ENCODE data around the gene ATAD3C. TPM values are rescaled to one million over a fixed set of nuclear protein-coding genes. Genes with fewer than 3 reads are reported as not detected.
A peak's percentile ranks its signal among the peaks of the same experiment; 100 is the strongest.

Gene ATAD3C
- total and polyA plus RNA-seq, 2 donors (not counting 1 experiment from before 2014, with no cell fraction given): 0.17 TPM; not detected in 1

DNA sequence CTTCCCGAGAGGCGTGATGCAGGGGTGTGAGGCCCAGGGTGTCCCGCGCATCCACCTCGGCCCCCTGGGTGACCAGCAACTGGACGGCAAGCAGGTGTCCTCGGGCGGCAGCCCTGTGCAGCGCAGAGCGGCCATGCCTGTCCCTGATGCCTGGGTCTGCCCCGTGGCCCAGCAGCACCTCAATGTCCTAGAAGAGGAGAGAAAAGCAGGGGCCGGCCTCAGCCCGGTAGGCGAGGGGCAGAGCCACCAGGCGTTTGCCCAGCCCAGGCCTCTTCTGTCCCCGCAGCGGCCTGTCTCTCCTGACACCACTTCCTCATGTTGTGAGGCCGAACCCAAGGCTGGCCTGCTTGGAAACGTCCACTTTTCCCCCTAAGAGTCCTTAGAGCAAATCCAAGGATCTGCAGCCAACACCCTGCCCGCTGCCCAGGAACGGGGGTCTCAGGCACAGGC, 30.1 kb upstream of the ATAD3C start:
- Histone ChIP-seq H3K36me3 (ENCODE audit: control insufficient read depth, insufficient read depth, low read length) (no peaks in the 10 kb centered on the region), H3K27ac (ENCODE audit: insufficient read depth, low read length) (no peak overlapping the region), H3K9me3 (ENCODE audit: control insufficient read depth, insufficient read depth, low read depth, low read length) (no peaks in the 10 kb centered on the region), H2AFZ (ENCODE audit: low read length) (peak overlapping the region; percentile 49), H3K79me2 (ENCODE audit: control insufficient read depth, insufficient read depth, low read length) (no peaks in the 10 kb centered on the region), H3K9ac (ENCODE audit: insufficient read depth, low read length) (peak overlapping the region; percentile 23), H3K27me3 (ENCODE audit: control insufficient read depth, insufficient read depth, low read length) (no peaks in the 10 kb centered on the region), H4K20me1 (ENCODE audit: control insufficient read depth, extremely low read depth, insufficient read depth, low read length) (no peaks in the 10 kb centered on the region), H3K4me2 (ENCODE audit: extremely low read depth, insufficient read depth, low read length) (peak overlapping the region; percentile 25), H3K4me1 (ENCODE audit: control insufficient read depth, extremely low read depth, insufficient read depth, low read length) (peaks cover 4% of the 10 kb centered on the region), H3K4me3 (replicated peaks in 1 of 4; ENCODE audit: control extremely low read depth in 1 of 4, insufficient read depth in 1 of 4, low read depth in 3 of 4, low read length in 4 of 4) (peak overlapping the region in 1 of 4 experiments; percentile 27)
- TF ChIP-seq, protein P1, sequence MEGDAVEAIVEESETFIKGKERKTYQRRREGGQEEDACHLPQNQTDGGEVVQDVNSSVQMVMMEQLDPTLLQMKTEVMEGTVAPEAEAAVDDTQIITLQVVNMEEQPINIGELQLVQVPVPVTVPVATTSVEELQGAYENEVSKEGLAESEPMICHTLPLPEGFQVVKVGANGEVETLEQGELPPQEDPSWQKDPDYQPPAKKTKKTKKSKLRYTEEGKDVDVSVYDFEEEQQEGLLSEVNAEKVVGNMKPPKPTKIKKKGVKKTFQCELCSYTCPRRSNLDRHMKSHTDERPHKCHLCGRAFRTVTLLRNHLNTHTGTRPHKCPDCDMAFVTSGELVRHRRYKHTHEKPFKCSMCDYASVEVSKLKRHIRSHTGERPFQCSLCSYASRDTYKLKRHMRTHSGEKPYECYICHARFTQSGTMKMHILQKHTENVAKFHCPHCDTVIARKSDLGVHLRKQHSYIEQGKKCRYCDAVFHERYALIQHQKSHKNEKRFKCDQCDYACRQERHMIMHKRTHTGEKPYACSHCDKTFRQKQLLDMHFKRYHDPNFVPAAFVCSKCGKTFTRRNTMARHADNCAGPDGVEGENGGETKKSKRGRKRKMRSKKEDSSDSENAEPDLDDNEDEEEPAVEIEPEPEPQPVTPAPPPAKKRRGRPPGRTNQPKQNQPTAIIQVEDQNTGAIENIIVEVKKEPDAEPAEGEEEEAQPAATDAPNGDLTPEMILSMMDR (conservative IDR thresholded peaks at IDR 0.05 in 1 of 2, IDR thresholded peaks at IDR 0.05 in 1 of 2; ENCODE audit: low read depth in 1 of 2, low read length in 2 of 2): no peak
- TF ChIP-seq EZH2 (IDR thresholded peaks at IDR 0.05; ENCODE audit: low read length, missing control alignments): no peak
- no peak for DNase-seq (ENCODE audit: low read depth in 2 of 2)

DNA sequence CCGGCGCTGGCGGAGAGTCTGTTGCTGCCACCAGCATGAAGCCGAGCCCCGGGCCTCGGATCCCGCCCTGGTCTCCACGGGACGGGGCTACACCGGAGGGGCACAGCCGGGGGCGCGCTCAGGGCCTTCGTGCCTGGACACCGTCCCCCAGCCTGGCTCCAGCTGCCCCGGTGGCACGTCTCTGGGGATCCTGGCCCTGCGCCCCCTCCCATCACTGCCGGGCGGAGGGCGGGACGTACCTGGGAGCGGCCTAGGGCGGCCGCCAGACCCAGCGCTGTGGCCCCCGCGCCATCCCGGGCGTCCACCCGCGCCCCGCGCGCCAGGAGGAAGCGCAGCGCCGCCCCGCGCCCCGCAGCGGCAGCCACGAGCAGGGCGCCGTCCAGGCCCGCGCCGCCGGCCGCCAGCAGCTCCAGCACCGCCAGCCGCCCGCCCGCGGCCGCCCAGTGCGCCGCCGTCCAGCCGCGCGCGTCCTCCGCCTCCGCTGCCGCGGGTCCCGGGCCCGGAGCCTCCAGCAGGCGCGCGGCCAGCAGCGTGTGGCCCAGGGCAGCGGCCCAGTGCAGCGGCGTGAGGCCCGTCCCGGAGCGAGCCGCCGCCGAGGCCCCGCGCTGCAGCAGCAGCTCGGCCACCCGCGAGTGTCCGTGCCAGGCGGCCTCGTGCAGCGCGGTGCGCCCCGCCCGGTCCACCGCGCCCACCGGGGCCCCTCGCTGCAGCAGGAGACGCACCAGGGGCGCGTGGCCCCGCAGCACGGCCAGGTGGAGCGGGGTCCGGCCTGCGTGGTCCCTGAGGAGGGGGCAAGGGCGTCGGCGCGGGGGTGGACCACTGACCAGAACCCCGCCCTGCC, 29.5 kb upstream of the ATAD3C start:
- Histone ChIP-seq H3K4me3 (replicated peaks in 1 of 4; ENCODE audit: control extremely low read depth in 1 of 4, insufficient read depth in 1 of 4, low read depth in 3 of 4, low read length in 4 of 4) (peak overlapping the region in 2 of 4 experiments; percentile 10 to 27), H4K20me1 (ENCODE audit: control insufficient read depth, extremely low read depth, insufficient read depth, low read length) (no peaks in the 10 kb centered on the region), H3K4me1 (ENCODE audit: control insufficient read depth, extremely low read depth, insufficient read depth, low read length) (peaks cover 4% of the 10 kb centered on the region), H3K9ac (ENCODE audit: insufficient read depth, low read length) (peak overlapping the region; percentile 23), H3K4me2 (ENCODE audit: extremely low read depth, insufficient read depth, low read length) (peak overlapping the region; percentile 25), H3K79me2 (ENCODE audit: control insufficient read depth, insufficient read depth, low read length) (no peaks in the 10 kb centered on the region), H2AFZ (ENCODE audit: low read length) (peak overlapping the region; percentile 49), H3K27ac (ENCODE audit: insufficient read depth, low read length) (no peak overlapping the region), H3K9me3 (ENCODE audit: control insufficient read depth, insufficient read depth, low read depth, low read length) (no peaks in the 10 kb centered on the region), H3K36me3 (ENCODE audit: control insufficient read depth, insufficient read depth, low read length) (no peaks in the 10 kb centered on the region), H3K27me3 (ENCODE audit: control insufficient read depth, insufficient read depth, low read length) (no peaks in the 10 kb centered on the region)
- DNase-seq (ENCODE audit: low read depth in 2 of 2): no peak
- no peak for TF ChIP-seq EZH2 (IDR thresholded peaks at IDR 0.05; ENCODE audit: low read length, missing control alignments)
- TF ChIP-seq, protein P1 (conservative IDR thresholded peaks at IDR 0.05 in 1 of 2, IDR thresholded peaks at IDR 0.05 in 1 of 2; ENCODE audit: low read depth in 1 of 2, low read length in 2 of 2): no peak

GRCh38 chr1:1420654-1421141, 28.8 kb upstream of the ATAD3C start:
- Histone ChIP-seq H2AFZ (ENCODE audit: low read length) (no peak overlapping the region), H3K4me2 (ENCODE audit: extremely low read depth, insufficient read depth, low read length) (no peak overlapping the region)

More at GRCh38 chr1:1420654-1421141, 28.8 kb upstream of the ATAD3C start:
- Histone ChIP-seq H3K27ac (ENCODE audit: insufficient read depth, low read length) (no peak overlapping the region), H3K79me2 (ENCODE audit: control insufficient read depth, insufficient read depth, low read length) (no peaks in the 10 kb centered on the region), H3K27me3 (ENCODE audit: control insufficient read depth, insufficient read depth, low read length) (no peaks in the 10 kb centered on the region), H3K4me3 (replicated peaks in 1 of 4; ENCODE audit: control extremely low read depth in 1 of 4, insufficient read depth in 1 of 4, low read depth in 3 of 4, low read length in 4 of 4) (no peak overlapping the region), H3K4me1 (ENCODE audit: control insufficient read depth, extremely low read depth, insufficient read depth, low read length) (peaks cover 4% of the 10 kb centered on the region), H3K9me3 (ENCODE audit: control insufficient read depth, insufficient read depth, low read depth, low read length) (no peaks in the 10 kb centered on the region), H3K36me3 (ENCODE audit: control insufficient read depth, insufficient read depth, low read length) (no peaks in the 10 kb centered on the region), H3K9ac (ENCODE audit: insufficient read depth, low read length) (no peak overlapping the region), H4K20me1 (ENCODE audit: control insufficient read depth, extremely low read depth, insufficient read depth, low read length) (no peaks in the 10 kb centered on the region)
- DNase-seq (ENCODE audit: low read depth in 2 of 2): no peak
- TF ChIP-seq, protein P1 (conservative IDR thresholded peaks at IDR 0.05 in 1 of 2, IDR thresholded peaks at IDR 0.05 in 1 of 2; ENCODE audit: low read depth in 1 of 2, low read length in 2 of 2): no peak
- TF ChIP-seq EZH2 (IDR thresholded peaks at IDR 0.05; ENCODE audit: low read length, missing control alignments): no peak
